Thyroid gland (tissue), 4 donors: ENCODE measurements around the gene AMN. TPM values are rescaled to one million over a fixed set of nuclear protein-coding genes. Genes with fewer than 3 reads are reported as not detected.

Source experiments
- DNase-seq, 2 donors: peaks; one replicate each; pipeline ENCODE4 v3.0.0-alpha.2; 2019
- H3K27ac ChIP-seq, 3 donors: fragments of 200-600 bp; sonication (generic); 1 replicate in 2 of 3; 2 replicates in 1 of 3; pipeline ENCODE4 v1.5.1; 2016 to 2019; ENCODE audit warnings: mild to moderate bottlenecking in 1 of 3, moderate library complexity in 1 of 3
- H3K27me3 ChIP-seq: fragments of 200-600 bp; sonication (generic); one replicate; pipeline ENCODE4 v1.5.1; 2019
- H3K36me3 ChIP-seq, 2 donors: fragments of 200-600 bp; sonication (generic); one replicate each; pipeline ENCODE4 v1.5.1; 2016 to 2019
- H3K4me1 ChIP-seq, 2 donors: fragments of 200-600 bp; sonication (generic); one replicate each; pipeline ENCODE4 v1.5.1; 2017 to 2019
- H3K4me3 ChIP-seq, 3 donors: fragments of 200-600 bp; sonication (generic); replicated peaks in 1 of 3; 1 replicate in 2 of 3; 2 replicates in 1 of 3; pipeline ENCODE4 v1.5.1; 2016; ENCODE audit warnings: mild to moderate bottlenecking in 1 of 3
- H3K9me3 ChIP-seq: fragments of 200-600 bp; sonication (generic); one replicate; pipeline ENCODE4 v1.5.1; 2017
- POLR2A ChIP-seq, 2 donors: fragments of 450-650 bp; IDR thresholded peaks; one replicate each; pipeline ENCODE4 v1.6.1; 2017; ENCODE audit warnings: antibody characterized with exemption in 2 of 2, mild to moderate bottlenecking in 2 of 2, moderate library complexity in 1 of 2
- WGBS, 2 donors: methylation state at CpG; one replicate each; pipeline ENCODE4 v1.1.5; 2017; 5-methylcytosine and 5-hydroxymethylcytosine counted together
- intact Hi-C: fragments of 100-400 bp; cut with DNase I; formaldehyde crosslinking; loops from one replicate; pipeline ENCODE4 v1.15.1; 2023
- total RNA-seq, 4 donors: library from RNA; depleted of rRNA; stranded (reverse); fragments of >200 nt; gene quantifications; one replicate each; pipeline ENCODE4 v1.2.3, GENCODE V29; 2016
- TF ChIP-seq, protein P1 (sequence below), 6 experiments: fragments of 200-600 bp in 3 of 6; fragments of 450-650 bp in 3 of 6; sonication (generic) in 3 of 6; IDR thresholded peaks; one replicate each; pipeline ENCODE4 v1.5.1; 2016 to 2019; ENCODE audit warnings: antibody characterized with exemption in 6 of 6, mild to moderate bottlenecking in 2 of 6, inconsistent platforms in 1 of 6, moderate library complexity in 1 of 6

The AMN gene
- total RNA-seq, 4 donors from 2014 or later: 1.3 to 18.8 (median 3.3) TPM

DNA sequence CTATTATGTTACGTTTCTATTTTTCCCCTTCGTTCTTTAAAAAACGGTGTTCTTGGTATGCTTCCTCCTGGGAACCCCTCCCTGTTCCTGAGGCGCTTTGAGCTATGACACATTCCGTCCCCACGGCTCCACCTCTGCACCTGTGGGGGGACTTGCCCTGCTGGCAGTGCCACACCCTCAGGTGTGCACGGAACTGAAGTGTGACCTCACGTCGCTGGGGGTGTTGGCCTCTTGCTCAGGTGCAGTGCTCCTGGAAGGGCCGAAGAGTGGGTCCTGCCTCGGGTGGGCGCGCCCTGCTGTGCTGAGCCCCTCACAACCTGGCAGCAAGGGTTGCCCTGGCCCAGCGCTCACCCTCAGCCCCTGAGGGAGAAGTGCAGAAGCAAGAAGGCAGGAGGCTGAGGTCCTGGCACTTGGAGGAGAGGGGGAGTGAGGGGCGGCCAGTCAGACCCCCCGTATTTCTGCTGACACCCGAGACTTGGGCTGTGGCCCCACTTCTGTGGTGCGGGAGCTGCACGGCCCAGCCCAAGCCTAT, 4.9 kb downstream of the AMN start:
- H3K36me3 ChIP-seq: no peaks in the 10 kb centered on the region
- WGBS, 2 donors: 68 to 82% methylated on average over 14 to 17 of the region's 19 CpGs
- peaks cover 24 to 40% of the 10 kb centered on the region in 2 donors for H3K4me1 ChIP-seq
- H3K4me3 ChIP-seq: no peak overlapping the region
- intact Hi-C loops: no loop called here
- H3K27ac ChIP-seq: no peak overlapping the region
- no peaks in the 10 kb centered on the region for H3K9me3 ChIP-seq
- no peak for DNase-seq
- peaks cover 13% of the 10 kb centered on the region for H3K27me3 ChIP-seq
- no peak for TF ChIP-seq POLR2A (IDR thresholded peaks at IDR 0.05)
- TF ChIP-seq, protein P1, sequence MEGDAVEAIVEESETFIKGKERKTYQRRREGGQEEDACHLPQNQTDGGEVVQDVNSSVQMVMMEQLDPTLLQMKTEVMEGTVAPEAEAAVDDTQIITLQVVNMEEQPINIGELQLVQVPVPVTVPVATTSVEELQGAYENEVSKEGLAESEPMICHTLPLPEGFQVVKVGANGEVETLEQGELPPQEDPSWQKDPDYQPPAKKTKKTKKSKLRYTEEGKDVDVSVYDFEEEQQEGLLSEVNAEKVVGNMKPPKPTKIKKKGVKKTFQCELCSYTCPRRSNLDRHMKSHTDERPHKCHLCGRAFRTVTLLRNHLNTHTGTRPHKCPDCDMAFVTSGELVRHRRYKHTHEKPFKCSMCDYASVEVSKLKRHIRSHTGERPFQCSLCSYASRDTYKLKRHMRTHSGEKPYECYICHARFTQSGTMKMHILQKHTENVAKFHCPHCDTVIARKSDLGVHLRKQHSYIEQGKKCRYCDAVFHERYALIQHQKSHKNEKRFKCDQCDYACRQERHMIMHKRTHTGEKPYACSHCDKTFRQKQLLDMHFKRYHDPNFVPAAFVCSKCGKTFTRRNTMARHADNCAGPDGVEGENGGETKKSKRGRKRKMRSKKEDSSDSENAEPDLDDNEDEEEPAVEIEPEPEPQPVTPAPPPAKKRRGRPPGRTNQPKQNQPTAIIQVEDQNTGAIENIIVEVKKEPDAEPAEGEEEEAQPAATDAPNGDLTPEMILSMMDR (IDR thresholded peaks at IDR 0.05): no peak

DNA sequence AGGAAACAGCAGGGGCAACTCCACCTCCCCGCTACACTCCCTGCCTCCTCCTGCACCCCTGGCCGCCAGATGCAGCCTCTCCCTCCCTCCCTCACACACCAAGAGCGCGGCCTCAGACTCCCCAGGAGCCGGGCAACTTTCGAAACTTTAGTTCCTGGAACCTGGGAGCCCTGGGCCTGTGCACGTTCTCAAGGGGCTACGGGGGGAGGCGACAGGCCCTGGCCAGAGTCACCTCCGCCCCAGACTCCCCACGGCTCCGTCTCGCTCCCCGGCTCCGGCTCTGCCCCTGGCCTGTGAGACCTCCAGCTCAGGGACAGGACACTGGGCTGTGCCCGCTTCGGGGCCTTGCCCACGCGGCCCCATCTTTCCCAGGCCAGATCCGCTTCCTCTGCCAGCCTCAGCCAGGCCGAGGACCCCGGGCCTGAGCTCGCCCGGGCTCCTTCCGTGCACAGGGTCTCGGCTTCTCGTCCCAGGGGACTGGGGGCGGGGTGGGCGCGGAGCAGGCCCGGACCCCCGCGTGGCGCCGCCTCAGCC, 5.5 kb downstream of the AMN start:
- Histone ChIP-seq H3K27ac (no peak overlapping the region), H3K4me1 (peaks cover 24 to 37% of the 10 kb centered on the region in 2 donors), H3K36me3 (no peaks in the 10 kb centered on the region), H3K4me3 (peak overlapping the region in 2 of 3 donors; percentile 10 to 40), H3K27me3 (peaks cover 7% of the 10 kb centered on the region), H3K9me3 (no peaks in the 10 kb centered on the region)
- intact Hi-C loops: no loop called here
- DNase-seq: no peak
- WGBS, 2 donors: 52 to 55% methylated on average over 13 to 21 of the region's 35 CpGs
- no peak for TF ChIP-seq POLR2A (IDR thresholded peaks at IDR 0.05)
- TF ChIP-seq, protein P1 (IDR thresholded peaks at IDR 0.05): no peak

DNA sequence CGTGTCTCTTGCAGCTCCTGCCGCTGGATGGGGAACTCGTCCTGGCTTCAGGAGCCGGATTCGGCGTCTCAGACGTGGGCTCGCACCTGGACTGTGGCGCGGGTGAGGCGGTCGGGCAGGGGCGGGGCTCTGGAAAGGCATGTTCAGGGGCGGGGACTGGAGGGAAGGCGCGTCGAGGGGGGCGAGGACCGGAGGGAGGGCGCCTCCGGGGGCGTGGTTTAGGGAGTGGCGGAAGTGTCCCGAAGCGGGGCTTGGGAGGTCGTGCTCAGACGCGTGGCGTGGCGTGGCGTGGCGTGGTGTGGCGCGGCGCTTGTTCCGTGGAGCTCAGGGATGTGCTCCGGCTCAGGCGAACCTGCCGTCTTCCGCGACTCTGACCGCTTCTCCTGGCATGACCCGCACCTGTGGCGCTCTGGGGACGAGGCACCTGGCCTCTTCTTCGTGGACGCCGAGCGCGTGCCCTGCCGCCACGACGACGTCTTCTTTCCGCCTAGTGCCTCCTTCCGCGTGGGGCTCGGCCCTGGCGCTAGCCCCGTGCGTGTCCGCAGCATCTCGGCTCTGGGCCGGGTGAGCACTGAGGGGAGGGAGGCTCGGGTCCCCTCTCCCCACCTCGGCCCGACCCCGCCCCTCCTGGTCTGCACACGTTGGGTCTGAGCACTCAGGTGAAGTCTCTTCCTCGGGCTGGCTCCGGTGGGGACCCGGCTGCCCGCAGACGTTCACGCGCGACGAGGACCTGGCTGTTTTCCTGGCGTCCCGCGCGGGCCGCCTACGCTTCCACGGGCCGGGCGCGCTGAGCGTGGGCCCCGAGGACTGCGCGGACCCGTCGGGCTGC, 6.2 kb downstream of the AMN start:
- 3 to 4% methylated on average over 19 to 37 of the region's 94 CpGs for WGBS, 2 donors
- TF ChIP-seq, protein P1 (IDR thresholded peaks at IDR 0.05): no peak
- TF ChIP-seq POLR2A (IDR thresholded peaks at IDR 0.05): no peak
- intact Hi-C loops: no loop called here
- H3K36me3 ChIP-seq: peaks cover 0 to 6% of the 10 kb centered on the region in 2 donors
- DNase-seq: peak; percentile 76
- peaks cover 24 to 30% of the 10 kb centered on the region in 2 donors for H3K4me1 ChIP-seq
- no peaks in the 10 kb centered on the region for H3K9me3 ChIP-seq
- H3K27me3 ChIP-seq: peaks cover 4% of the 10 kb centered on the region
- peak overlapping the region in 2 of 3 donors; percentile 10 to 40 for H3K4me3 ChIP-seq
- no peak overlapping the region for H3K27ac ChIP-seq

DNA sequence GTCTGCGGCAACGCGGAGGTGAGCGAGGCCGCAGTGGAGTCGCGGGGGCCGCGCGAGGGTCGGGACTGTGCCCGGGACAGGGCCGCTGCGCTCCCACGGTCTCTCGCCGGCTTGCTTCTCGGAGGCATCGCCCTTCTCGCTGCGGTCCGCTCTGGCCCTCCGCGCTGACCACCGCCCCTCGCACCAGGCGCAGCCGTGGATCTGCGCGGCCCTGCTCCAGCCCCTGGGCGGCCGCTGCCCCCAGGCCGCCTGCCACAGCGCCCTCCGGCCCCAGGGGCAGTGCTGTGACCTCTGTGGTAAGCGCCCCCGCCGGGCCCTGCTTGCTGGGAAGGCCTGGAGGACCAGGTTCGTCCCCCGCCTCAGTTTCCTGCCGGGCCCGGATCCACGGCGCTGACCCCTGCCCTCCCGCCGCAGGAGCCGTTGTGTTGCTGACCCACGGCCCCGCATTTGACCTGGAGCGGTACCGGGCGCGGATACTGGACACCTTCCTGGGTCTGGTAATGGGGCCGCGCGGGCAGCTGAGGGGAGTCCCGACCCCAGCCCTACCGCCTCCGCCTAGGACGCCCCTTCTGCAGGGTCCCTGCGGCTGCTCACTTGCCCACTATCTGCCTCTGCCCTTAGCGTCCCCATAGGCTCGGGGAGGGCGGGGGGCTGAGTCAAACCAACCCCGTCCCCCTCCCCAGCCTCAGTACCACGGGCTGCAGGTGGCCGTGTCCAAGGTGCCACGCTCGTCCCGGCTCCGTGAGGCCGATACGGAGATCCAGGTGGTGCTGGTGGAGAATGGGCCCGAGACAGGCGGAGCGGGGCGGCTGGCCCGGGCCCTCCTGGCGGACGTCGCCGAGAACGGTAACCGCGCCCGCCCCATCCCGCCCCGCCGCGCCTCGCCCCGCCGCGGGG, 7.0 kb downstream of the AMN start:
- intact Hi-C loops: no loop called here
- Histone ChIP-seq H3K27ac (no peak overlapping the region), H3K27me3 (peaks cover 4% of the 10 kb centered on the region), H3K4me3 (peak overlapping the region in 1 of 3 donors; percentile 40), H3K4me1 (peaks cover 24 to 29% of the 10 kb centered on the region in 2 donors), H3K9me3 (no peaks in the 10 kb centered on the region), H3K36me3 (peaks cover 0 to 7% of the 10 kb centered on the region in 2 donors)
- DNase-seq: no peak
- 5 to 6% methylated on average over 12 to 15 of the region's 94 CpGs for WGBS, 2 donors
- TF ChIP-seq POLR2A (IDR thresholded peaks at IDR 0.05): no peak
- TF ChIP-seq, protein P1 (IDR thresholded peaks at IDR 0.05): no peak
